GM23338 (cell line): Measurements from ENCODE around the gene CWC27. TPM values are rescaled to one million over a fixed set of nuclear protein-coding genes. Genes with fewer than 3 reads are reported as not detected.

Source experiments
- ATAC-seq: fragments of 200-7000 bp; cut with Tn5 transposase; 3 replicates; pipeline ENCODE4 v1.9.1; 2020
- DNase-seq: peaks from one replicate; pipeline ENCODE4 v3.0.0-alpha.2; 2015; ENCODE audit warnings: low spot score
- H2AFZ ChIP-seq: fragments of 200-600 bp; sonication (generic); 2 replicates; pipeline ENCODE4 v1.8.0; 2016; ENCODE audit warnings: antibody characterized with exemption, mild to moderate bottlenecking, moderate library complexity
- H3F3A ChIP-seq: fragments of 200-600 bp; sonication (generic); replicated peaks from 2 replicates; pipeline ENCODE4 v1.8.0; 2017; ENCODE audit warnings: antibody characterized with exemption, mixed run types, low read depth
- H3K27ac ChIP-seq: fragments of 200-600 bp; sonication (generic); 2 replicates; pipeline ENCODE4 v1.6.1; 2016; ENCODE audit warnings: low read depth
- H3K27me3 ChIP-seq: fragments of 200-600 bp; sonication (generic); 2 replicates; pipeline ENCODE4 v1.8.0; 2016; ENCODE audit warnings: mild to moderate bottlenecking, mixed run types, moderate library complexity; ENCODE audit not compliant: insufficient read depth
- H3K36me3 ChIP-seq: fragments of 200-600 bp; sonication (generic); 2 replicates; pipeline ENCODE4 v1.8.0; 2016; ENCODE audit warnings: mild to moderate bottlenecking; ENCODE audit not compliant: insufficient read depth
- H3K4me1 ChIP-seq: fragments of 200-600 bp; sonication (generic); 2 replicates; pipeline ENCODE4 v1.8.0; 2016; ENCODE audit warnings: mild to moderate bottlenecking, moderate library complexity; ENCODE audit not compliant: insufficient read depth
- H3K4me2 ChIP-seq: fragments of 200-600 bp; sonication (generic); 2 replicates; pipeline ENCODE4 v1.7.1; 2017; ENCODE audit warnings: mixed run types
- H3K4me3 ChIP-seq: fragments of 200-600 bp; sonication (generic); 2 replicates; pipeline ENCODE4 v1.6.1; 2016; ENCODE audit warnings: mixed run types
- H3K79me2 ChIP-seq: fragments of 200-600 bp; sonication (generic); replicated peaks from 2 replicates; pipeline ENCODE4 v1.8.0; 2017; ENCODE audit warnings: mild to moderate bottlenecking; ENCODE audit not compliant: insufficient read depth
- H3K9me2 ChIP-seq: fragments of 200-600 bp; sonication (generic); 2 replicates; pipeline ENCODE4 v1.8.0; 2017; ENCODE audit not compliant: insufficient read depth
- H4K20me1 ChIP-seq: fragments of 200-600 bp; sonication (generic); replicated peaks from 2 replicates; pipeline ENCODE4 v1.8.0; 2017; ENCODE audit warnings: mild to moderate bottlenecking; ENCODE audit not compliant: insufficient read depth
- H3K27ac Mint-ChIP-seq: 2 replicates; pipeline ENCODE4 v1.8.0; 2020; ENCODE audit warnings: inconsistent platforms, mild to moderate bottlenecking, moderate library complexity, mixed read lengths
- H3K27me3 Mint-ChIP-seq: 3 replicates; pipeline ENCODE4 v1.8.0; 2022; ENCODE audit warnings: low read depth, mild to moderate bottlenecking, moderate library complexity, mixed read lengths, inconsistent platforms; ENCODE audit not compliant: insufficient read depth, poor library complexity
- H3K36me3 Mint-ChIP-seq: 3 replicates; pipeline ENCODE4 v1.8.0; 2021; ENCODE audit warnings: low read depth, mild to moderate bottlenecking, inconsistent platforms, moderate library complexity, mixed read lengths
- H3K4me1 Mint-ChIP-seq: 3 replicates; pipeline ENCODE4 v1.8.0; 2020; ENCODE audit warnings: mild to moderate bottlenecking, inconsistent platforms, mixed read lengths
- H3K4me3 Mint-ChIP-seq: 3 replicates; pipeline ENCODE4 v1.8.0; 2021; ENCODE audit warnings: moderate library complexity, mild to moderate bottlenecking, inconsistent platforms, mixed read lengths
- H3K9me3 Mint-ChIP-seq: 3 replicates; pipeline ENCODE4 v1.8.0; 2020; ENCODE audit warnings: moderate library complexity, mild to moderate bottlenecking, inconsistent platforms, mixed read lengths
- CREB1 ChIP-seq: fragments of 250-450 bp; sonication (Bioruptor Pico); IDR thresholded peaks from 2 replicates; pipeline ENCODE4 v1.5.0; 2020; ENCODE audit warnings: low read depth, mild to moderate bottlenecking, moderate library complexity
- EZH2 ChIP-seq: fragments of 200-600 bp; sonication (generic); IDR thresholded peaks from one replicate; pipeline ENCODE4 v1.8.0; 2017; ENCODE audit warnings: antibody characterized with exemption, mild to moderate bottlenecking, low read depth; ENCODE audit not compliant: unreplicated experiment
- POLR2AphosphoS5 ChIP-seq: IDR thresholded peaks from 2 replicates; pipeline ENCODE4 v1.6.1; 2016; ENCODE audit warnings: antibody characterized with exemption, low read depth
- STAT1 ChIP-seq: IDR thresholded peaks from one replicate; pipeline ENCODE4 v1.6.1; 2016; ENCODE audit warnings: antibody characterized with exemption; ENCODE audit not compliant: unreplicated experiment
- polyA plus RNA-seq: library from polyadenylated mRNA; unstranded; fragments of >200 nt; fragmentation: Nextera tagmentation; extraction: Ambion mirVana; gene quantifications from 2 replicates; pipeline ENCODE4 v1.2.1, GENCODE V29; 2016
- total RNA-seq: library from RNA; depleted of rRNA; stranded (reverse); fragments of >200 nt; shearing (Covaris generic); gene quantifications from 2 replicates; pipeline ENCODE4 v1.2.3, GENCODE V29; 2014
- TF ChIP-seq, protein P1 (sequence below): IDR thresholded peaks from one replicate; pipeline ENCODE4 v1.6.1; 2018; ENCODE audit warnings: antibody characterized with exemption; ENCODE audit not compliant: unreplicated experiment
- TF ChIP-seq, protein P2 (sequence below): IDR thresholded peaks from 2 replicates; pipeline ENCODE4 v1.6.1; 2016; ENCODE audit warnings: antibody characterized with exemption

CWC27 gene
- total and polyA plus RNA-seq, 2 experiments from 2014 or later, result 27.7 to 115 TPM

DNA sequence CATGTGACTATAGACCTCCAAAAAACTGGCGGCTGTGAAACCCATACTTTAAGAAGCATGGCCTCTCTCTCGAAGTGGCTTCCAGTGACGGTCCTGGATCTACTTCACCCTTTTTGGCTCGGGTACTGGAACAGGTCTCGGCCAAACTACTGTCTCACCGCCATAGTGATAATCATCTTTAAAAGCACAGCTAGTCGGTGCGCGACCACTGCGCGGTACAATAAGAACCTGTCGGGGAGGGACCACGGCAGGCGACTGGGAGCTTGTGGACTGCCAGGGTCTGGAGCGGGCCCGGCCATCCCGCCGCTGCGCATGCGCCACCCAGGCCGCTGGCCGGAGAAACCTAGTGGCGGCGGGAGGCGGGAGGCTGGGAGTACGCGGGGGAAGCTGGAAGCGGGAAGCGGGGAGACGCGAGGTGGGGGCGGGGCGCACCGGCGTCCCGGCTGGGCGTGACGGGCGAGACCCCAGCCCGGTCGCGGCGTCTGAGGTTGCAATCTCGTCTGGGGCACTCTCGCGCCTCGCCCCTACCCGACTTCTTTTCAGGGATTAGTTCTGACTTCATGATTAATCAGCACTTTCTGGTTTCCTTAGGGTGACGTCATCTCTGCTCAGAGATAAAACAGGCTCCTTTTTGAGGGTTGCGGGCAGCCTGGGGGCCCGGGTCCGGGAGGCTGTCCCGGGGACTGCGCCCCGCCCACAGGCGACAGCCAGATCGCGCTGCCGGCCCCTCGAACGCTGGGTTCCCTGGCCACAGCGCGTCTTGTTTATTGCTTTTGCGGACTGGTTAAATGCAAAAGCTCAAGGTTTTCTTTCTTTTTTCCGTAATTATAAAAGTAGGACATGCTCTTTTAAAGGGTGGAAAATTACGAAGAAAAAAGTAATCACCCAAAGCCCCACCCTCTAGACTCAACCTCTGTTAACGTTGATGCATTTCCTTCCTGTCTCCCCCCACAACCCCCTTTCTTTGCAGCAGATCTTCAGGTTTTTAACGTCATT, 266.8 kb downstream of the CWC27 start:
- ATAC-seq, result peak; percentile 88
- Histone ChIP-seq H3K4me3 (peak overlapping the region; percentile 56), H3K4me1 (peaks cover 19% of the 10 kb centered on the region), H3K79me2 (no peaks in the 10 kb centered on the region), H3F3A (0 out of 2 replicates have a peak, but pooled peaks cover 3% of the 10 kb centered on the region), H3K36me3 (no peaks in the 10 kb centered on the region), H3K4me2 (peak overlapping the region; percentile 70), H3K9me2 (peaks cover 21% of the 10 kb centered on the region), H3K27me3 (no peaks in the 10 kb centered on the region), H4K20me1 (no peaks in the 10 kb centered on the region), H3K27ac (peak overlapping the region; percentile 78), H2AFZ (peak overlapping the region; percentile 93)
- H3K4me3 Mint-ChIP-seq, result peak overlapping the region; percentile 68
- no peaks in the 10 kb centered on the region; the same call in 2 of the 3 replicates for H3K36me3 Mint-ChIP-seq
- peaks cover 21% of the 10 kb centered on the region for H3K27me3 Mint-ChIP-seq
- TF ChIP-seq, protein P1, sequence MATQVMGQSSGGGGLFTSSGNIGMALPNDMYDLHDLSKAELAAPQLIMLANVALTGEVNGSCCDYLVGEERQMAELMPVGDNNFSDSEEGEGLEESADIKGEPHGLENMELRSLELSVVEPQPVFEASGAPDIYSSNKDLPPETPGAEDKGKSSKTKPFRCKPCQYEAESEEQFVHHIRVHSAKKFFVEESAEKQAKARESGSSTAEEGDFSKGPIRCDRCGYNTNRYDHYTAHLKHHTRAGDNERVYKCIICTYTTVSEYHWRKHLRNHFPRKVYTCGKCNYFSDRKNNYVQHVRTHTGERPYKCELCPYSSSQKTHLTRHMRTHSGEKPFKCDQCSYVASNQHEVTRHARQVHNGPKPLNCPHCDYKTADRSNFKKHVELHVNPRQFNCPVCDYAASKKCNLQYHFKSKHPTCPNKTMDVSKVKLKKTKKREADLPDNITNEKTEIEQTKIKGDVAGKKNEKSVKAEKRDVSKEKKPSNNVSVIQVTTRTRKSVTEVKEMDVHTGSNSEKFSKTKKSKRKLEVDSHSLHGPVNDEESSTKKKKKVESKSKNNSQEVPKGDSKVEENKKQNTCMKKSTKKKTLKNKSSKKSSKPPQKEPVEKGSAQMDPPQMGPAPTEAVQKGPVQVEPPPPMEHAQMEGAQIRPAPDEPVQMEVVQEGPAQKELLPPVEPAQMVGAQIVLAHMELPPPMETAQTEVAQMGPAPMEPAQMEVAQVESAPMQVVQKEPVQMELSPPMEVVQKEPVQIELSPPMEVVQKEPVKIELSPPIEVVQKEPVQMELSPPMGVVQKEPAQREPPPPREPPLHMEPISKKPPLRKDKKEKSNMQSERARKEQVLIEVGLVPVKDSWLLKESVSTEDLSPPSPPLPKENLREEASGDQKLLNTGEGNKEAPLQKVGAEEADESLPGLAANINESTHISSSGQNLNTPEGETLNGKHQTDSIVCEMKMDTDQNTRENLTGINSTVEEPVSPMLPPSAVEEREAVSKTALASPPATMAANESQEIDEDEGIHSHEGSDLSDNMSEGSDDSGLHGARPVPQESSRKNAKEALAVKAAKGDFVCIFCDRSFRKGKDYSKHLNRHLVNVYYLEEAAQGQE, result no peak
- TF ChIP-seq CREB1, result peak; percentile 95
- no peak for TF ChIP-seq EZH2
- no peak for TF ChIP-seq STAT1
- TF ChIP-seq POLR2AphosphoS5, result peak; percentile 74
- TF ChIP-seq, protein P2, sequence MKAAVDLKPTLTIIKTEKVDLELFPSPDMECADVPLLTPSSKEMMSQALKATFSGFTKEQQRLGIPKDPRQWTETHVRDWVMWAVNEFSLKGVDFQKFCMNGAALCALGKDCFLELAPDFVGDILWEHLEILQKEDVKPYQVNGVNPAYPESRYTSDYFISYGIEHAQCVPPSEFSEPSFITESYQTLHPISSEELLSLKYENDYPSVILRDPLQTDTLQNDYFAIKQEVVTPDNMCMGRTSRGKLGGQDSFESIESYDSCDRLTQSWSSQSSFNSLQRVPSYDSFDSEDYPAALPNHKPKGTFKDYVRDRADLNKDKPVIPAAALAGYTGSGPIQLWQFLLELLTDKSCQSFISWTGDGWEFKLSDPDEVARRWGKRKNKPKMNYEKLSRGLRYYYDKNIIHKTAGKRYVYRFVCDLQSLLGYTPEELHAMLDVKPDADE, result no peak; the same call in 1 of the 2 replicates
- peaks cover 29% of the 10 kb centered on the region for H3K4me1 Mint-ChIP-seq
- H3K9me3 Mint-ChIP-seq, result no peaks in the 10 kb centered on the region; the same call in 2 of the 3 replicates
- H3K27ac Mint-ChIP-seq, result peak overlapping the region; percentile 96
- peak; percentile 95 for DNase-seq

DNA sequence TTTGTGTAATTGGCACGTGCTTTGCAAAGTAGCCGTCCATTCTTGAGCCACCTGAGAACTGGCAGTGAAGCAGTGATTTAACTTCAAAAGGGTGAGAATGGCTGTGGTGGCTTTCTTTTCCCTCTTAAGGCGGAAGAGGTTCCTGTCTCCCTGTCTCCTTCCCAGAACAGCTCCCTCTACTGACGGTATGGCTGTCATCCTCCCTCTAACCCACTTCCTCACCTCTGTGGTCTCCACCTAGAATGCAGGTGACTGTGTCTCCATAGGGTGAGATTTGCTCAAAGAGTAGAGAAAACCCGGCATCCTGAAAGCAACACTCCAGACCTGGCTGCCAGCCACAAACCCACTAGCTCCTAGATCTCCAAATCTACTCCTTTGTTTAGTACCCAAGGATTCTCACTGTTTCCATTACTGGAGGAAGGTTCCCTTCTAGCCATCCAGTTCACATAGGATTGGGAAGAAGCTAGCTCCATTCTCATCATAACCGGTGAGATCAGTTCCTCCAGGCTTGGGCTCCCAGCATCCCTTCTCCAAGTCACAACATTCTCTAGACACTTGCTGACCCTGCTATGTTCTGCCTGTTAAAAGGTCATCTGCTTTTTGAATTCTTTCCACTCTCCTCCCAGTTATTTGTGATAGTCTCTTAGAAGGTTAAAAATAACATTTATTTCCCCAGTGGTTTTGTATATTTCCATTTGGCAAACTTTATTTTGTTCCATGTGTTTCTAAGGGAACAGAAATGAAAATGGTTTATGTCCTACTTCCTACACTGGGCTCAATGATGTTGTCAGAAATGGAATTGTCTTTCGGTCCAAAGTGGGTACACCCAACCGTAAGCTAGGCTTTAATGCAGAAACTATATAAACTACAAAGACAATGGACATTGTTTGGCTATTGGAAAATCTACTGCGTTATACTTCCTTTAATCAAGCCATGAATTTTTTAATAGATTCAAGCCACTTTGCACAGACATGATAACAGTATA, 269.4 kb downstream of the CWC27 start:
- no peaks in the 10 kb centered on the region for H3K79me2 ChIP-seq
- H3K36me3 ChIP-seq, result no peaks in the 10 kb centered on the region
- no peak overlapping the region for H2AFZ ChIP-seq
- no peaks in the 10 kb centered on the region for H4K20me1 ChIP-seq
- no peaks in the 10 kb centered on the region; the same call in 2 of the 3 replicates for H3K9me3 Mint-ChIP-seq
- H3K4me1 ChIP-seq, result peaks cover 19% of the 10 kb centered on the region
- H3F3A ChIP-seq, result 0 out of 2 replicates have a peak, but pooled peaks cover 3% of the 10 kb centered on the region
- H3K27me3 Mint-ChIP-seq, result peaks cover 19% of the 10 kb centered on the region
- H3K4me3 Mint-ChIP-seq, result no peak overlapping the region
- H3K27ac Mint-ChIP-seq, result no peak overlapping the region
- DNase-seq, result peak; percentile 93
- no peaks in the 10 kb centered on the region for H3K27me3 ChIP-seq
- H3K27ac ChIP-seq, result no peak overlapping the region
- peaks cover 29% of the 10 kb centered on the region for H3K4me1 Mint-ChIP-seq
- H3K36me3 Mint-ChIP-seq, result no peaks in the 10 kb centered on the region; the same call in 2 of the 3 replicates
- H3K9me2 ChIP-seq, result peaks cover 8% of the 10 kb centered on the region; the same call in 1 of the 2 replicates
- peak; percentile 67 for ATAC-seq
- H3K4me3 ChIP-seq, result no peak overlapping the region
- H3K4me2 ChIP-seq, result no peak overlapping the region
- TF ChIP-seq STAT1, result no peak
- TF ChIP-seq, protein P2, result no peak
